Thymus (tissue), 11 donors: ENCODE results near the gene GPC6. TPM values are rescaled to one million over a fixed set of nuclear protein-coding genes. Genes with fewer than 3 reads are reported as not detected.

Experiments
- DNase-seq, 9 donors: peaks; one replicate each; pipeline ENCODE4 v3.0.0-alpha.2; 2013; ENCODE audit warnings: low spot score in 9 of 9, low read depth in 6 of 9, missing footprints in 1 of 9
- H3K27ac ChIP-seq, 2 donors: one replicate each; pipeline ENCODE4 v1.5.1; 2013; ENCODE audit warnings: control low read depth in 1 of 2, low read depth in 1 of 2, low read length in 1 of 2, mild to moderate bottlenecking in 1 of 2, moderate library complexity in 1 of 2
- H3K27me3 ChIP-seq, 2 donors: one replicate each; pipeline ENCODE4 v1.5.1; 2013; ENCODE audit warnings: low read length in 1 of 2; ENCODE audit not compliant: control insufficient read depth in 2 of 2, insufficient read depth in 1 of 2
- H3K36me3 ChIP-seq, 2 donors: one replicate each; pipeline ENCODE4 v1.5.1; 2013; ENCODE audit warnings: low read length in 1 of 2, mild to moderate bottlenecking in 1 of 2, moderate library complexity in 1 of 2; ENCODE audit not compliant: control insufficient read depth in 2 of 2, insufficient read depth in 2 of 2
- H3K4me1 ChIP-seq, 2 donors: one replicate each; pipeline ENCODE4 v1.5.1; 2013; ENCODE audit warnings: low read length in 2 of 2; ENCODE audit not compliant: control insufficient read depth in 2 of 2, insufficient read depth in 2 of 2
- H3K4me3 ChIP-seq, 2 donors: one replicate each; pipeline ENCODE4 v1.5.1; 2013; ENCODE audit warnings: low read length in 2 of 2, control low read depth in 1 of 2, mild to moderate bottlenecking in 1 of 2
- H3K9me3 ChIP-seq, 2 donors: one replicate each; pipeline ENCODE4 v1.5.1; 2013; ENCODE audit warnings: low read length in 1 of 2, mild to moderate bottlenecking in 1 of 2; ENCODE audit not compliant: control insufficient read depth in 2 of 2, insufficient read depth in 1 of 2
- WGBS: extraction: QIAGEN DNeasy Blood & Tissue Kit; methylation state at CpG from one replicate; pipeline ENCODE4 v1.1.7; 2013; 5-methylcytosine and 5-hydroxymethylcytosine counted together
- polyA plus RNA-seq: library from polyadenylated mRNA; stranded (reverse); fragments of 200-250 nt; gene quantifications from one replicate; pipeline ENCODE4 v1.2.3, GENCODE V29; 2013
- total RNA-seq: library from RNA; stranded (reverse); fragments of 120-200 nt; gene quantifications from one replicate; pipeline ENCODE4 v1.2.4, GENCODE V29; 2013
- donor health status: healthy.

GPC6 gene
- total and polyA plus RNA-seq, 2 donors = 1.1 to 6.9 TPM

GRCh38 chr13:94387047-94387446, 1160.4 kb downstream of the GPC6 start:
- H3K4me3 ChIP-seq = no peak overlapping the region
- no peaks in the 10 kb centered on the region for H3K4me1 ChIP-seq
- H3K27me3 ChIP-seq = no peaks in the 10 kb centered on the region
- no peak overlapping the region for H3K27ac ChIP-seq
- no peaks in the 10 kb centered on the region for H3K9me3 ChIP-seq
- no peaks in the 10 kb centered on the region for H3K36me3 ChIP-seq
- DNase-seq = no peak

- WGBS = 75% methylated on average over 7 of the region's 7 CpGs
- H3K4me3 ChIP-seq = no peak overlapping the region
- H3K27me3 ChIP-seq = no peaks in the 10 kb centered on the region
Observed at GRCh38 chr13:94389604-94390351, 1163.2 kb downstream of the GPC6 start.

GRCh38 chr13:94390881-94391280, 1164.3 kb downstream of the GPC6 start:
- Histone ChIP-seq H3K27me3 (no peaks in the 10 kb centered on the region), H3K27ac (no peak overlapping the region), H3K9me3 (peaks cover 0 to 3% of the 10 kb centered on the region in 2 donors), H3K36me3 (no peaks in the 10 kb centered on the region), H3K4me1 (no peaks in the 10 kb centered on the region), H3K4me3 (no peak overlapping the region)
- 82% methylated on average over 2 of the region's 2 CpGs for WGBS
- no peak for DNase-seq

More at GRCh38 chr13:94389604-94390351, 1163.2 kb downstream of the GPC6 start:
- no peak for DNase-seq
- Histone ChIP-seq H3K27ac (no peak overlapping the region), H3K36me3 (no peaks in the 10 kb centered on the region), H3K9me3 (no peaks in the 10 kb centered on the region), H3K4me1 (no peaks in the 10 kb centered on the region)

- DNase-seq = no peak
- no peak overlapping the region for H3K27ac ChIP-seq
- WGBS = 94% methylated on average over 4 of the region's 4 CpGs
- H3K27me3 ChIP-seq = no peaks in the 10 kb centered on the region
- H3K4me1 ChIP-seq = no peaks in the 10 kb centered on the region
- peaks cover 0 to 4% of the 10 kb centered on the region in 2 donors for H3K9me3 ChIP-seq
- H3K36me3 ChIP-seq = no peaks in the 10 kb centered on the region
- H3K4me3 ChIP-seq = no peak overlapping the region
Observed at GRCh38 chr13:94394723-94395122, 1168.1 kb downstream of the GPC6 start.

GRCh38 chr13:94395860-94396259, 1169.3 kb downstream of the GPC6 start:
- H3K27me3 ChIP-seq = no peaks in the 10 kb centered on the region
- no peaks in the 10 kb centered on the region for H3K4me1 ChIP-seq
- no peaks in the 10 kb centered on the region for H3K36me3 ChIP-seq
- H3K9me3 ChIP-seq = peaks cover 0 to 4% of the 10 kb centered on the region in 2 donors
- H3K4me3 ChIP-seq = no peak overlapping the region
- H3K27ac ChIP-seq = no peak overlapping the region
- 88% methylated on average over 5 of the region's 5 CpGs for WGBS
- DNase-seq = no peak

GRCh38 chr13:94399812-94400211, 1173.2 kb downstream of the GPC6 start:
- H3K27me3 ChIP-seq = no peaks in the 10 kb centered on the region
- H3K9me3 ChIP-seq = peaks cover 0 to 4% of the 10 kb centered on the region in 2 donors
- no peaks in the 10 kb centered on the region for H3K36me3 ChIP-seq
- no peak overlapping the region for H3K4me3 ChIP-seq
- no peak for DNase-seq
- H3K4me1 ChIP-seq = no peaks in the 10 kb centered on the region
- H3K27ac ChIP-seq = no peak overlapping the region

GRCh38 chr13:94400874-94401273, 1174.3 kb downstream of the GPC6 start:
- 91% methylated on average over 4 of the region's 4 CpGs for WGBS
- peaks cover 0 to 1% of the 10 kb centered on the region in 2 donors for H3K9me3 ChIP-seq
- H3K4me3 ChIP-seq = no peak overlapping the region
- H3K27me3 ChIP-seq = no peaks in the 10 kb centered on the region
- no peak for DNase-seq
- H3K36me3 ChIP-seq = no peaks in the 10 kb centered on the region
- no peaks in the 10 kb centered on the region for H3K4me1 ChIP-seq
- H3K27ac ChIP-seq = no peak overlapping the region

GRCh38 chr13:94408314-94409036, 1181.9 kb downstream of the GPC6 start:
- Histone ChIP-seq H3K27me3 (no peaks in the 10 kb centered on the region), H3K4me1 (no peaks in the 10 kb centered on the region), H3K27ac (no peak overlapping the region), H3K36me3 (no peaks in the 10 kb centered on the region), H3K9me3 (no peaks in the 10 kb centered on the region), H3K4me3 (no peak overlapping the region)
- no peak for DNase-seq
- WGBS = 95% methylated on average over 7 of the region's 7 CpGs

GRCh38 chr13:94411747-94412146, 1185.1 kb downstream of the GPC6 start:
- Histone ChIP-seq H3K4me3 (no peak overlapping the region), H3K27ac (no peak overlapping the region), H3K4me1 (no peaks in the 10 kb centered on the region), H3K36me3 (no peaks in the 10 kb centered on the region), H3K9me3 (no peaks in the 10 kb centered on the region), H3K27me3 (no peaks in the 10 kb centered on the region)
- no peak for DNase-seq
- WGBS = 64% methylated on average over 3 of the region's 3 CpGs
